Ectodermal cell (in vitro differentiated cells): ENCODE measurements around the gene NFE2L1.

Experiments
- H3K27ac ChIP-seq: 2 replicates; pipeline ENCODE4 v1.7.0; 2013; ENCODE audit warnings: mild to moderate bottlenecking, low read depth, low read length; ENCODE audit not compliant: insufficient read depth, poor library complexity, severe bottlenecking
- H3K27me3 ChIP-seq: 2 replicates; pipeline ENCODE4 v1.7.0; 2013; ENCODE audit warnings: mild to moderate bottlenecking, low read length; ENCODE audit not compliant: insufficient read depth, control insufficient read depth, poor library complexity, severe bottlenecking
- H3K36me3 ChIP-seq: one replicate; pipeline ENCODE4 v1.7.0; 2013; ENCODE audit warnings: low read length; ENCODE audit not compliant: control insufficient read depth, insufficient read depth
- H3K4me1 ChIP-seq: one replicate; pipeline ENCODE4 v1.7.0; 2013; ENCODE audit warnings: low read length; ENCODE audit not compliant: control insufficient read depth, insufficient read depth
- H3K4me3 ChIP-seq: 2 replicates; pipeline ENCODE4 v1.7.0; 2013; ENCODE audit warnings: low read depth, low read length, control low read depth; ENCODE audit not compliant: insufficient read depth
- H3K9me3 ChIP-seq: 2 replicates; pipeline ENCODE4 v1.7.0; 2013; ENCODE audit warnings: mild to moderate bottlenecking, low read length, moderate library complexity; ENCODE audit not compliant: control insufficient read depth
- WGBS, 2 experiments: methylation state at CpG; one replicate each; pipeline ENCODE4 v1.1.7; 2013; ENCODE audit warnings: missing lambda C conversion rate in 2 of 2; 5-methylcytosine and 5-hydroxymethylcytosine counted together

The NFE2L1 gene

GRCh38 chr17:48022901-48023300 is 25.3 kb upstream of the NFE2L1 start:
- Histone ChIP-seq H3K27me3 (peaks cover 20% of the 10 kb centered on the region), H3K36me3 (no peaks in the 10 kb centered on the region), H3K4me1 (peaks cover 30% of the 10 kb centered on the region), H3K27ac (no peak overlapping the region), H3K4me3 (no peak overlapping the region), H3K9me3 (no peaks in the 10 kb centered on the region)
- WGBS, 2 experiments = 76 to 81% methylated on average over 6 of the region's 6 CpGs

GRCh38 chr17:48023400-48024148 is 24.6 kb upstream of the NFE2L1 start:
- Histone ChIP-seq H3K27ac (peak overlapping the region; percentile 60), H3K4me1 (peaks cover 27% of the 10 kb centered on the region), H3K36me3 (no peaks in the 10 kb centered on the region), H3K4me3 (peak overlapping the region; percentile 44), H3K27me3 (peaks cover 20% of the 10 kb centered on the region), H3K9me3 (no peaks in the 10 kb centered on the region)
- 0 to 1% methylated on average over 54 of the region's 54 CpGs for WGBS, 2 experiments

GRCh38 chr17:48024149-48025039 is 23.8 kb upstream of the NFE2L1 start:
- Histone ChIP-seq H3K4me1 (peaks cover 27% of the 10 kb centered on the region), H3K4me3 (peak overlapping the region; percentile 44), H3K36me3 (no peaks in the 10 kb centered on the region), H3K27me3 (peaks cover 20% of the 10 kb centered on the region), H3K9me3 (no peaks in the 10 kb centered on the region), H3K27ac (peak overlapping the region; percentile 60)
- WGBS, 2 experiments = 2% methylated on average over 53 to 54 of the region's 54 CpGs

DNA sequence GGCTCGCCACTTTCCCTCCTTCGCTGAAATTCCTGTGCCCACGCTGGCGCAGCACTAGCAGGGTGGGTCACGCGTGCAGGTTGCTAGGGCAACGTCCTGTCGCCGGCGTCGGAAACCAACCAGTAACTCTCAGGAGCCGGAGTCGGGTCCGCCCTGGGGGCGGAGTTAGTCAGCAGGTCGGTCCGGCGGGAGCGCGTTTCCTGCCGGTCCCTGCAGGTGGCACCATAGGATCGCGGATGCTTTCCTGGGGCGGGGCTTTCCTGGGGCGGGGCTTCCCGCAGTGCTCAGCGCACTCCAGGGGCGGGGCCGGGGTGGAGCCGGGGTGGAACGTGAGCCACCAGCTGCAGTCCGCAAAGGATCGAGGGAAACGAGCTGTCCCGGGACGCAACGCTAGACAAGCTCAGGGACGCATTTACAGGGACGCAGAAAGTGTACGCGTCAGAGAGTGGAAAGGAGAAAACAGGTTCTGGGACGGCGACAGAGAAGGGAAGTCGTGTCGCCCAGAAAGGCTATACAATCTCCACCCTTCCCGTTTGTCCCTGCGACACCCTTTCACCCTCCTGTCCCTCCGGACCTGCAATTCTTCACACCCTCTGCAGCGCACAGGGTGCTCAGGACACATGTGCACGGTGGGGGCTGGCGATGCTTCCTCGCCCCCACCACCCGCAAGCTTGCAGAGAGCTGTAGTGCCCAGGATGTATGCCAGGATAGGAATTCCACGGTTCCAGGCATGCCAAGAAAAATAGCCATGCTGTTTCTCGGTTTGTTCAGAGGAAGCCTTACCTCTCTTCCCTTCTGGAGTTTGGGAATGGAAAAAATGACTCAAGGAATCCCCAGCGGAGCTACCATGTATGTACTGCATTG is 22.9 kb upstream of the NFE2L1 start:
- 2% methylated on average over 56 of the region's 56 CpGs for WGBS, 2 experiments
- H3K9me3 ChIP-seq = no peaks in the 10 kb centered on the region
- peaks cover 27% of the 10 kb centered on the region for H3K4me1 ChIP-seq
- peak overlapping the region; percentile 4 for H3K27ac ChIP-seq
- H3K4me3 ChIP-seq = peak overlapping the region; percentile 44
- no peaks in the 10 kb centered on the region for H3K36me3 ChIP-seq
- H3K27me3 ChIP-seq = peaks cover 20% of the 10 kb centered on the region

GRCh38 chr17:48025904-48026501 is 22.2 kb upstream of the NFE2L1 start:
- WGBS, 2 experiments = 57% methylated on average over 8 of the region's 8 CpGs
- H3K27me3 ChIP-seq = peaks cover 20% of the 10 kb centered on the region

DNA sequence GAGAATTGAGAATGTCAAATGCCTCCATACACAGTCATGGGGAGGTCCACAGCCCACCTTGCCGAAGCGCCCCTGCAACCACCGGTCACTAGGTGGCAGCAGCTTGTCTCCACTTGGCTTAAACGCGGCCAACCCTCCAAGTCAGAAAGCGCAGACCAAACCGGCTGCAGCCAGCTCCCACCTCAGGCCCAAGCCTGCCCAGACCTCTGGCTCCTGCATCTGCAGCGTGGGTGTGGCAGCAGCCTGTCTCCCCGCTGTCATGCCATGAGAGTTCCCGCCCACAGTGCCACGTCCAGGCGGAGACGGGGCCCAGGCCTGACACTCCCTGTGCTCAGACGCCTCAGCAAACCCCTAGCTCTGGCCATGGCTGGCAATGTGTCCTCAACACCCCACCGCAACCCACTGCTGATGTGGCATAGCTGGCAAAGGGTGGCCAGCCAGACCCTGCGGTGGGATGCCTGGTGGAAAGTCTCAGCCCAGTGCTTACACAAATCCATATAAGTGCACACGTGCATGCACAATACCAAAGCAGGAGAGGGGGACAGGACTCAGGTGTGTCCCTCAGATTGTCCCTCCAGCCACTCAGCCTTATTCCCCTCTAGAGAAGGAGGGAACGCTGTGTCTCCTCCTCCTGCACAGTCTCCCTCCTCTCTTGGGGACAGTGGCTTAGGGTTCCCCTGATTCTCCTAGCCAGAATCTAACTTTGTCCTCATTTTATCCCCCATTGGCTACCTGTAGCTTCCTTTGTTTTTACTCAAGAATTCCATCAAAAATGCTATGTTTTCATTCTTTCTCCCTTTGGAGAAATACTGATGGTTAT is 21.4 kb upstream of the NFE2L1 start:
- Histone ChIP-seq H3K27me3 (peaks cover 20% of the 10 kb centered on the region), H3K27ac (no peak overlapping the region), H3K4me1 (peaks cover 27% of the 10 kb centered on the region), H3K9me3 (no peaks in the 10 kb centered on the region), H3K36me3 (no peaks in the 10 kb centered on the region), H3K4me3 (no peak overlapping the region)
- 22 to 25% methylated on average over 18 of the region's 18 CpGs for WGBS, 2 experiments

More at GRCh38 chr17:48025904-48026501, 22.2 kb upstream of the NFE2L1 start:
- Histone ChIP-seq H3K9me3 (no peaks in the 10 kb centered on the region), H3K36me3 (no peaks in the 10 kb centered on the region), H3K4me1 (peaks cover 27% of the 10 kb centered on the region), H3K27ac (no peak overlapping the region), H3K4me3 (no peak overlapping the region)

GRCh38 chr17:48027322-48027981 is 20.7 kb upstream of the NFE2L1 start:
- Histone ChIP-seq H3K36me3 (no peaks in the 10 kb centered on the region), H3K4me3 (no peak overlapping the region), H3K27me3 (peaks cover 25% of the 10 kb centered on the region), H3K27ac (no peak overlapping the region), H3K4me1 (peaks cover 27% of the 10 kb centered on the region), H3K9me3 (no peaks in the 10 kb centered on the region)
- WGBS, 2 experiments = 91 to 92% methylated on average over 12 of the region's 12 CpGs

GRCh38 chr17:48028736-48029135 is 19.4 kb upstream of the NFE2L1 start:
- WGBS, 2 experiments = 100% methylated on average over 1 of the region's 1 CpG
- H3K27ac ChIP-seq = no peak overlapping the region
- peaks cover 24% of the 10 kb centered on the region for H3K4me1 ChIP-seq
- H3K36me3 ChIP-seq = no peaks in the 10 kb centered on the region
- H3K27me3 ChIP-seq = peaks cover 25% of the 10 kb centered on the region
- H3K9me3 ChIP-seq = no peaks in the 10 kb centered on the region
- H3K4me3 ChIP-seq = no peak overlapping the region
